A549 treated with AZD9567 at 1 μM for 4 hours (cell line): ENCODE results near the gene TBC1D30. TPM values are rescaled to one million over a fixed set of nuclear protein-coding genes. Genes with fewer than 3 reads are reported as not detected.

Experiments used
- total RNA-seq: library from RNA; stranded (reverse); fragments of 200-300 nt; extraction: Qiagen RNA extraction; gene quantifications from 5 replicates; pipeline ENCODE4 v1.2.3, GENCODE V29; 2022; ENCODE audit not compliant: insufficient read depth

The TBC1D30 gene, protein sequence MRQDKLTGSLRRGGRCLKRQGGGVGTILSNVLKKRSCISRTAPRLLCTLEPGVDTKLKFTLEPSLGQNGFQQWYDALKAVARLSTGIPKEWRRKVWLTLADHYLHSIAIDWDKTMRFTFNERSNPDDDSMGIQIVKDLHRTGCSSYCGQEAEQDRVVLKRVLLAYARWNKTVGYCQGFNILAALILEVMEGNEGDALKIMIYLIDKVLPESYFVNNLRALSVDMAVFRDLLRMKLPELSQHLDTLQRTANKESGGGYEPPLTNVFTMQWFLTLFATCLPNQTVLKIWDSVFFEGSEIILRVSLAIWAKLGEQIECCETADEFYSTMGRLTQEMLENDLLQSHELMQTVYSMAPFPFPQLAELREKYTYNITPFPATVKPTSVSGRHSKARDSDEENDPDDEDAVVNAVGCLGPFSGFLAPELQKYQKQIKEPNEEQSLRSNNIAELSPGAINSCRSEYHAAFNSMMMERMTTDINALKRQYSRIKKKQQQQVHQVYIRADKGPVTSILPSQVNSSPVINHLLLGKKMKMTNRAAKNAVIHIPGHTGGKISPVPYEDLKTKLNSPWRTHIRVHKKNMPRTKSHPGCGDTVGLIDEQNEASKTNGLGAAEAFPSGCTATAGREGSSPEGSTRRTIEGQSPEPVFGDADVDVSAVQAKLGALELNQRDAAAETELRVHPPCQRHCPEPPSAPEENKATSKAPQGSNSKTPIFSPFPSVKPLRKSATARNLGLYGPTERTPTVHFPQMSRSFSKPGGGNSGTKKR
- 0.67 to 1.7 TPM (median 1.3 TPM) in 5 replicates for total RNA-seq

DNA sequence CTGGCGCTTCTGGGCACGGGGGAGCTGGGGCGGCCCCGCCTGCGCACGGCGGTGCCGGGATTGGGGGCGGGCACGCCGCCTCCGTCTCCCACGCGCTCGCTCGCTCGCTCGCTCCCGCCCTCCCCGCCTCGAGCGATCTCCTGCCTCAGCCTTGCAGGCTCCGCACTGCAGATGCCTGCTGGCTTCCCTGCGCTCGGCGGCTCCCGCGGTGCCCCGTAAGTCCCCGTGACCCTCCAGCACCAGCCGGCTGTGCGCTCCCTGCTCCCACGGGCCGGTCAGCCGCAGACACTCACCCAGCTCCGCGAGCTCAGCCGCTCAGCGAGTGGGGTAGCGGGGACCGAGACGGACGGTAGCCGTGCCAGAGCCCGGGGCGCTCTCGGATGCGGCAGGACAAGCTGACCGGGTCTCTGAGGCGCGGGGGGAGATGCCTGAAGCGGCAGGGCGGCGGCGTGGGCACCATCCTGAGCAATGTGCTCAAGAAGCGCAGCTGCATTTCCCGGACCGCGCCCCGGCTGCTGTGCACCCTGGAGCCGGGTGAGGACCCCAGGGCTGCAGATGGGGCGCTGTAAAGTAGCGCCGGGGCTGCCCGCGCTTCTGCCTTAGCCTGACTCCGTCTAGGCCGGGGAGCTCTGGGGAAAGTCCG lies at the start of gene TBC1D30:
Gene TBC1D30 (plus strand): TSS at position 148 of the 643 bp plus-strand sequence. CDS start 233 bp downstream, at position 381.

Other genes starting within 250 kb of the TBC1D30 start
- 20.1 to 32.3 TPM (median 21.6 TPM) in 5 replicates for gene RASSF3, start 214.2 kb upstream of the TBC1D30 start, total RNA-seq
- 48.9 to 64.5 TPM (median 52.0 TPM) in 5 replicates for gene GNS, start 65.2 kb upstream of the TBC1D30 start, total RNA-seq